Vagina (tissue), 2 donors: ENCODE measurements around the gene CAPN7. TPM values are rescaled to one million over a fixed set of nuclear protein-coding genes. Genes with fewer than 3 reads are reported as not detected.

Experiments used
- DNase-seq, 2 donors: peaks; one replicate each; pipeline ENCODE4 v3.0.0-alpha.2; 2017; ENCODE audit errors: extremely low spot score in 2 of 2
- H3K27ac ChIP-seq: fragments of 200-600 bp; sonication (generic); one replicate; pipeline ENCODE4 v1.5.1; 2019
- H3K27me3 ChIP-seq: fragments of 200-600 bp; sonication (generic); one replicate; pipeline ENCODE4 v1.5.1; 2019
- H3K36me3 ChIP-seq, 2 donors: fragments of 200-600 bp; sonication (generic); one replicate each; pipeline ENCODE4 v1.5.1; 2017 to 2019
- H3K4me1 ChIP-seq: fragments of 200-600 bp; sonication (generic); one replicate; pipeline ENCODE4 v1.5.1; 2019
- H3K4me3 ChIP-seq, 2 donors: fragments of 200-600 bp; sonication (generic); 1 replicate in 1 of 2; 2 replicates in 1 of 2; pipeline ENCODE4 v1.5.1; 2016 to 2019
- H3K9me3 ChIP-seq: fragments of 200-600 bp; sonication (generic); one replicate; pipeline ENCODE4 v1.5.1; 2019
- POLR2A ChIP-seq, 2 donors: fragments of 450-650 bp; IDR thresholded peaks; one replicate each; pipeline ENCODE4 v1.6.1; 2017; ENCODE audit warnings: antibody characterized with exemption in 2 of 2, mild to moderate bottlenecking in 2 of 2, moderate library complexity in 2 of 2
- POLR2AphosphoS5 ChIP-seq, 2 donors: sonication (generic); formaldehyde crosslinking; IDR thresholded peaks; one replicate each; pipeline ENCODE4 v1.9.0; 2017; ENCODE audit warnings: antibody characterized with exemption in 2 of 2, mild to moderate bottlenecking in 2 of 2, low read depth in 1 of 2; ENCODE audit not compliant: insufficient read depth in 1 of 2
- intact Hi-C: fragments of 100-400 bp; cut with DNase I; formaldehyde crosslinking; loops from one replicate; pipeline ENCODE4 v1.15.1; 2023
- total RNA-seq: library from RNA; depleted of rRNA; stranded (reverse); fragments of >200 nt; gene quantifications from one replicate; pipeline ENCODE4 v1.2.3, GENCODE V29; 2016
- TF ChIP-seq, protein P1 (sequence below), 3 experiments: fragments of 450-650 bp in 2 of 3; fragments of 200-600 bp in 1 of 3; sonication (generic) in 1 of 3; IDR thresholded peaks; one replicate each; pipeline ENCODE4 v1.5.1; 2017 to 2019; ENCODE audit warnings: antibody characterized with exemption in 3 of 3, mild to moderate bottlenecking in 2 of 3, moderate library complexity in 2 of 3

Gene CAPN7
- total RNA-seq, 1 donor from 2014 or later = 72.4 TPM

DNA sequence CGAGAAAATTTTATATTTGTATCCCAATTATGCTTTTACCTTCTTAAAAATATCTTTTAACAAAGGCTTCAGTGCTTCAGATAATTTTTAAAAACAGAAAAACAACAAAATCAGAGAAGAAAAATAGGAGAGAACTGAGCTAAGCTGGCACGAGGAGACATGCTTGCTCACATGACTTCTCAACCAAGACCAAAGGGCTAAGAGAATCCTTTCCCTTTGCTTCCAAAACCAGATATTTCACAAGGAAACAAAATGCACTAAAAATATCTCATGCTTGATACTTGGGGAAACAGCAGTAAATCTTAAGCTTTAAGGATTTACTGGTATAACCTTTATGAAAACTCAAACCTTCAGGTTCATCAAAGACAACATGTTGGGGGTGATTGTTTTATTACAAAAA lies 58.4 kb downstream of the CAPN7 start:
- H3K4me3 ChIP-seq = no peak overlapping the region
- intact Hi-C loops = no loop called here
- peak overlapping the region; percentile 70 for H3K27ac ChIP-seq
- TF ChIP-seq POLR2AphosphoS5 (IDR thresholded peaks at IDR 0.05; ENCODE audit: insufficient read depth in 1 of 2, low read depth in 1 of 2) (no peak), POLR2A (IDR thresholded peaks at IDR 0.05) (no peak)
- TF ChIP-seq, protein P1, sequence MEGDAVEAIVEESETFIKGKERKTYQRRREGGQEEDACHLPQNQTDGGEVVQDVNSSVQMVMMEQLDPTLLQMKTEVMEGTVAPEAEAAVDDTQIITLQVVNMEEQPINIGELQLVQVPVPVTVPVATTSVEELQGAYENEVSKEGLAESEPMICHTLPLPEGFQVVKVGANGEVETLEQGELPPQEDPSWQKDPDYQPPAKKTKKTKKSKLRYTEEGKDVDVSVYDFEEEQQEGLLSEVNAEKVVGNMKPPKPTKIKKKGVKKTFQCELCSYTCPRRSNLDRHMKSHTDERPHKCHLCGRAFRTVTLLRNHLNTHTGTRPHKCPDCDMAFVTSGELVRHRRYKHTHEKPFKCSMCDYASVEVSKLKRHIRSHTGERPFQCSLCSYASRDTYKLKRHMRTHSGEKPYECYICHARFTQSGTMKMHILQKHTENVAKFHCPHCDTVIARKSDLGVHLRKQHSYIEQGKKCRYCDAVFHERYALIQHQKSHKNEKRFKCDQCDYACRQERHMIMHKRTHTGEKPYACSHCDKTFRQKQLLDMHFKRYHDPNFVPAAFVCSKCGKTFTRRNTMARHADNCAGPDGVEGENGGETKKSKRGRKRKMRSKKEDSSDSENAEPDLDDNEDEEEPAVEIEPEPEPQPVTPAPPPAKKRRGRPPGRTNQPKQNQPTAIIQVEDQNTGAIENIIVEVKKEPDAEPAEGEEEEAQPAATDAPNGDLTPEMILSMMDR (IDR thresholded peaks at IDR 0.05) = no peak
- no peaks in the 10 kb centered on the region for H3K27me3 ChIP-seq
- peaks cover 51% of the 10 kb centered on the region for H3K4me1 ChIP-seq
- no peaks in the 10 kb centered on the region for H3K9me3 ChIP-seq
- H3K36me3 ChIP-seq = peaks cover 0 to 12% of the 10 kb centered on the region in 2 donors
- DNase-seq = no peak

DNA sequence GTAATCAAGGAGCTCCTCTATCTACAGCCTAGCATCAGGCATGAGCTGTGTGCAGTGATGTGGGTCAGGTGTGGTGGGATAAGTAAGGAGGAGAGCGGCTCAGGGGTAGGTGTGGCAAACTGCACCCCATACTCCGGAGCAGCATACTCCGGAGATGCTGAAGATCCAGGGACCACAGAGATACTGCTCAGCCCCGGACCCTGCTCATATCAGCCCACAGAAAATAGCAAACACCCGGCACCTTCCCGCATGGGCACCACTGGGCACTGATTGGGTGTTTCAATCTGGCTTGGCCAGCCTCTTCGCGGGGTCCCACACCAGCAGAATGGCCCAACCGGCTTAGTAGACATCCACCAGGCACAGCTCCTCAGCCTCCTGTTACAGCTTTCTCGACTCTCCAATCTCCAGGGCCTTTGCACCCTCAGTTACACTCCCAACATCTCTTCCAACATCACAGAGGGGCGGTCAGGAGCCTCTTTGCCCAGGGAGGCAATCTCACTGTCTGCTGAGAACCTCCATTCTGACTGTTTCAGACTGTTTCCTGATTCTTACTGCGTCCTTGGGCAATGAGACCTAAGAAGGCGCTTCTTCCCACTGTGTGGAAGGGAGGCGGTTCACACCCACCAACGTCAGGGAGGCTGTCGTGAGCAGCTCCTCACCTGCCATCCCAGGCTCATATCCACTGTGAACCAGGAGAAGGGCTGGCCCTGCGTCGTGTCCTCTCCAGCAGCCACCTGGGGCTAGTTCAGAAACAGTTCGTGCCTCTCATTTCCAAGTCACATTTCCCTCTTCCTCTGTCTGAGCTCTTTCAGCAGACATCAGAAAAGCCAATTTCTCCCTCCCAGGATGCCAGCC lies 59.8 kb downstream of the CAPN7 start:
- Histone ChIP-seq H3K9me3 (no peaks in the 10 kb centered on the region), H3K27ac (peak overlapping the region; percentile 70), H3K27me3 (no peaks in the 10 kb centered on the region), H3K4me1 (peaks cover 60% of the 10 kb centered on the region), H3K4me3 (no peak overlapping the region), H3K36me3 (peaks cover 0 to 4% of the 10 kb centered on the region in 2 donors)
- intact Hi-C loops = no loop called here
- DNase-seq = peak; percentile 87 to 90
- TF ChIP-seq POLR2A (IDR thresholded peaks at IDR 0.05) (no peak), POLR2AphosphoS5 (IDR thresholded peaks at IDR 0.05; ENCODE audit: insufficient read depth in 1 of 2, low read depth in 1 of 2) (no peak)
- TF ChIP-seq, protein P1 (IDR thresholded peaks at IDR 0.05) = no peak

DNA sequence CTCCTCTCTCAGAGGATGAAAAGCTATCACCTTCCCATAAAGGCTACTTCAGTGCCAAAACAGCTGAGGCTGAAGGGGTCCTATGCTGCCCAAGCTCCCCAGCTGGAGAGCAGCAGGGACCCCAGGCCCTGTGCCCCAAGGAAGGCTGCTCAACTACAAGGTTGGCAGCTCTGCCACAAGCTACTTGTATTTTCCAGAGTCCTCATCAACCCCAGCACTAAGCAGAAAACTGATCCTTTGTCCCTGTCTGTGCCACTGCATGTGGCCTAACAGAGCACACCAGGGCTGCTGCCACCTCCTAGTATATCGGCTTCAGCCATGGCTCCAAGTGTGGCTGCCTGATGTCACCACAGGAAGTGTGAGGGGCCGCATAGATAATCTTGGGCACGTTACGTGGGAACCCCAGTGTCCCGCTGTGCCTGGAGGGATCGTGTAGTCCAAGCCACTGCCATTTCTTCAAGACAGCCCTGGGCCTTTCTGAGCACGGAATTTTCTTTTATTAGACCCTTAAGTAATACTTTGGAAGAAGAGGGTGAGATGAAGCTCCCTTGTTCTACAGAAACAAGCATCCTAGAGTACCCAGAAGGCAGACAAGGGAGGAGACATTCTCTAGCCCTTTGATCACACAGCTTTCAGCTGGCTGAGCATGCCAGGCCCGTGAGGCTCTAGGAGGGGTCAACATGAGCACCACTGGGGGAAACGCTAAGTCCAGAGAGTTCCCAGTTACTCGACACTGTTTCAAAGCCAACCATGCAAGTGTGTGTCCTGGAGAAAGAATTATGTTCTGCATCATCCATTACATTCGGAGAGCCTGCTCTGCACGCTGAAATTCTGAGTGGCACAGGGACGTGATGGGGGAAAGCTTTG lies 60.7 kb downstream of the CAPN7 start:
- intact Hi-C loops = no loop called here
- H3K27ac ChIP-seq = peak overlapping the region; percentile 70
- H3K27me3 ChIP-seq = no peaks in the 10 kb centered on the region
- no peaks in the 10 kb centered on the region for H3K36me3 ChIP-seq
- TF ChIP-seq POLR2AphosphoS5 (IDR thresholded peaks at IDR 0.05; ENCODE audit: insufficient read depth in 1 of 2, low read depth in 1 of 2) = no peak
- TF ChIP-seq, protein P1 (IDR thresholded peaks at IDR 0.05) = no peak
- TF ChIP-seq POLR2A (IDR thresholded peaks at IDR 0.05) = no peak
- DNase-seq = peak; percentile 52 to 84
- no peaks in the 10 kb centered on the region for H3K9me3 ChIP-seq
- peaks cover 60% of the 10 kb centered on the region for H3K4me1 ChIP-seq
- no peak overlapping the region for H3K4me3 ChIP-seq

DNA sequence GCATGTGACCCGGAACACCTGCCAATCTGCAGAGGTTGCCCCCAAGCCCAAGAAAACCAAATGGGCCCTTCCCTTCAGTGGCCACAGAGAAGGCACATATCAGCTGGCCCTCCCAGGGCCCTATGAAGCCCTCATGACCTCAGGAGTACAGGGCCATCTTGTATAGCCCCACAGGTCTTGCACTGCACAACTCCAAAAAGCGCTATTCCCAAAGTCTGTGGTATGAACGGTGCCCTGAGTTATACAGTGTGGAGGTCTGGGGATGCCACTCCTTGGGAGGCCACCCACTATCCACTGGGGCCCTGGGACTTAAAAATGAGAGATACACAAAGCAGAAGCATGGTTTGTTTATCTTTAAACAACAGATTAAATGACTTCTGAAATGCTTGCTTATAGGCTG lies 61.5 kb downstream of the CAPN7 start:
- intact Hi-C loops = no loop called here
- peaks cover 60% of the 10 kb centered on the region for H3K4me1 ChIP-seq
- H3K4me3 ChIP-seq = no peak overlapping the region
- no peaks in the 10 kb centered on the region for H3K36me3 ChIP-seq
- TF ChIP-seq POLR2A (IDR thresholded peaks at IDR 0.05) = no peak
- TF ChIP-seq, protein P1 (IDR thresholded peaks at IDR 0.05) = no peak
- no peak for TF ChIP-seq POLR2AphosphoS5 (IDR thresholded peaks at IDR 0.05; ENCODE audit: insufficient read depth in 1 of 2, low read depth in 1 of 2)
- DNase-seq = peak; percentile 87 to 89
- H3K27ac ChIP-seq = peak overlapping the region; percentile 81
- no peaks in the 10 kb centered on the region for H3K9me3 ChIP-seq
- H3K27me3 ChIP-seq = no peaks in the 10 kb centered on the region
